GM19193 (cell line): ENCODE measurements around the gene SLC9A1.
A peak's percentile ranks its signal among the peaks of the same experiment; 100 is the strongest.

ENCODE experiments used
- POLR2A ChIP-seq: IDR thresholded peaks from 4 replicates; pipeline ENCODE4 v1.6.1; 2011; ENCODE audit not compliant: insufficient read depth, insufficient read length; ENCODE audit errors: extremely low read depth

The SLC9A1 gene

GRCh38 chr1:27154991-27155781, at the start of gene SLC9A1:
SLC9A1 (minus strand) TSS chr1:27155125; CDS start chr1:27154334, 791 bp downstream.
- TF ChIP-seq POLR2A = peak; percentile 100

GRCh38 chr1:27203946-27204345, 49.0 kb upstream of the SLC9A1 start:
- TF ChIP-seq POLR2A = no peak

- TF ChIP-seq POLR2A = no peak
Observed at GRCh38 chr1:27201295-27201694, 46.4 kb upstream of the SLC9A1 start.

GRCh38 chr1:27193194-27193593, 38.3 kb upstream of the SLC9A1 start:
- no peak for TF ChIP-seq POLR2A

GRCh38 chr1:27192039-27192529, 37.2 kb upstream of the SLC9A1 start:
- TF ChIP-seq POLR2A = no peak

GRCh38 chr1:27179979-27180378, 25.1 kb upstream of the SLC9A1 start:
- no peak for TF ChIP-seq POLR2A

DNA sequence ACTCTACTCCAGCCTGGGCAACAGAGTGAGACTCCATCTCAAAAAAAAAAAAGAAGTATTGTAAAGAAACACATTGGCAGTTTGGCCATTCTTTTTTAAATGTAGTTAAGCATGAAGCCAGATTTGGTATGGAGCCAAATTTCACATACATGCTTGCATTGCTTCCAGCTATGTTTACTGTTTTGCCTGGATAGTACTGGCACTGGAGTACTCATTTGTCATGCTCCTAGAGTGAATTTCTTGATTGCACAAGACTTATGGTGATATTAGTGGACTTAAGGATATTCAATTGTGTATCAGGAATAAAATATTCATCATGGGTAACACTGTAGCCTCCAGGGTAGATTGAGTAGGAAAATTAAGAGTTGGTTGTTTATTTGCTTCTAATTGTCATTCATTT, 24.5 kb upstream of the SLC9A1 start:
- TF ChIP-seq POLR2A = no peak

- TF ChIP-seq POLR2A = no peak
Observed at GRCh38 chr1:27176954-27177353, 22.0 kb upstream of the SLC9A1 start.

DNA sequence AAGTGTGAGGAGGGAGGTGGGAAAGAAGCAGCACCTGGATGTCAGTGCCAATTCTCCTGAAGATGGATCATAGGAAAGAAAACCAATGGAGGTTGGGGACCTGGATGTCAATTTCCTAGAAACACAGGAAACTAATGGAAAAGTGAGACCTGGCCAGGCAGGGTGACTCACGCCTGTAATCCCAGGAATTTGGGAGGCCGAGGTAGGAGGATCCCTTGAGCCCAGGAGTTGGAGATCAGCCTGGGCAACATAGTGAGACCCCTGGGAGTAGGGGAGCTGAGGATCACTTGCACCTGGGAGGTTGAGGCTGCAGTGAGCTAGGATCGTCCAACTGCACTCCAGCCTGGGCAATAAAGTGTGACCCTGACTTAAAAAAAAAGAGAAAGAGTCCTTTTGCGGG, 21.4 kb upstream of the SLC9A1 start:
- TF ChIP-seq POLR2A = no peak

DNA sequence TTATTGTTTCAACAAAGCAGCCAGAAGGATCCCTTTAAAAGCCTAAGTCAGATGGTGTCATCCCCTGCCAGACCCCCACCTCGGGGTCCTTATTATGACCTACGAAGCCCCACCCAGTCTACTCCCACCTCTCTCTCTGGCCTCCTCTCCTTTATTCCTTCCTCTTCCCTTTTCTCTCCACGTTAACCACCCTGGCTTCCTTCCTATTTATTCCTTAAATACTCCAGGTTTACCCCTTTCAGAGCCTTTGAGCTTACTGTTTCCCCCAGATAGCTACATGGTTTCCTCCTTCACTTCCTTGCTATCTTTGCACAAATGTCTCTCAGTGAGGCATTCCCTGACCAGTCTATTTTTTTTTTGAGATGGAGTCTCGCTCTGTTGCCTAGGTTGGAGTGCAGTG, 12.0 kb upstream of the SLC9A1 start:
- TF ChIP-seq POLR2A = no peak

DNA sequence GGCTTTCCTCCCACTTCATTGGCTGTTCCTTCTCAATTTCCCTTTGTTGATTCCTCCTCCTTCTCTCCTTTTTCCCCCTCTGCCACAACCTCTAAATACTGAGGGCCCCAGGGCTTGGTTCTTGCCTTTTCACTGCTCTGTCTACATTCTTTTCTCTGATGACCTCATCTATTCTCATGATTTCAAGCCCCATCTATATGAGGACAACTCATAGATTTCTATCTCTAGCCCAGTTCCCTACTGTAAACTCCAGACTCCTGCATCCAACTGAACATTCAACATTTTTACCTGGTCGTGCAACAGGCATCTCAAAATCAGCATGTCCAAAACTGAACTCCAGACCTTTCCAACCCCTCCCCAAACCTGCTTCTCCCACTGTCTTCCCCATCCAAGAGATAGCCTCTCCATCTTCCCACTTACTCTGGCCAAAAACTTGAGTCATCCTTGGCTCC, 11.5 kb upstream of the SLC9A1 start:
- TF ChIP-seq POLR2A = no peak

- no peak for TF ChIP-seq POLR2A
Observed at GRCh38 chr1:27163093-27163492, 8.2 kb upstream of the SLC9A1 start.

GRCh38 chr1:27162090-27162489, 7.2 kb upstream of the SLC9A1 start:
- no peak for TF ChIP-seq POLR2A

- no peak for TF ChIP-seq POLR2A
Observed at GRCh38 chr1:27161594-27161993, 6.7 kb upstream of the SLC9A1 start.

- TF ChIP-seq POLR2A = no peak
Observed at GRCh38 chr1:27157194-27157593, 2.3 kb upstream of the SLC9A1 start.

DNA sequence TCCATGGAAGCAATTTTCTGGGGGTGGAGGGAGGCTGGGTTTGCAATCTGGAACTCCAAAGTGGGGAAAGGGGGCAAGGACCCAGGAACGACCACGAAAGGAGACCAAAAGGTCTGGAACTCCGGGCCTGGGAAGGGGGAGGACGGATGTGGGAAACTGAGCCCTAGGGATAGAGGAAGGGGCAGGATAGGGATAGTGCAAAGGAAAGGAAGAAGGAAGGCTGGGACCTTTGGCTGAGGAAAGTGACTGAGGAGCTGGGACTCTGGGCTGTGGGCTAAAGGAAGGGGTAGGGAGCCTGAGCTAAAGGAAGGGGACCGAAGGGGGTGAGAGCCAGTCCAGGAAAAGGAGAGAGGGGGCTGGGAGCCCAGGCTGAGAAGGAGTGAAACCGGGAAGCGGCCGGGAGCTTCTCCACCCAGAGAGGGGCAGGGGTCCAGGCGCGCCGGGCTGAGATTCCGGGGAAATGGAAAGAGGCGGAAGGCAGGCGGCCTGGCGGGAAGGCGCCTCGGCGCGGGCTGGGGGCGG, 395 bp downstream of the SLC9A1 start:
- no peak for TF ChIP-seq POLR2A
